HG02938 (cell line): ENCODE data around the gene RFNG.

Experiments
- ATAC-seq: cut with Tn5 transposase; IDR thresholded peaks from one replicate; pipeline ENCODE4 v1.9.1; 2021; ENCODE audit warnings: mild to moderate bottlenecking, moderate library complexity; ENCODE audit not compliant: unreplicated experiment

Gene RFNG

DNA sequence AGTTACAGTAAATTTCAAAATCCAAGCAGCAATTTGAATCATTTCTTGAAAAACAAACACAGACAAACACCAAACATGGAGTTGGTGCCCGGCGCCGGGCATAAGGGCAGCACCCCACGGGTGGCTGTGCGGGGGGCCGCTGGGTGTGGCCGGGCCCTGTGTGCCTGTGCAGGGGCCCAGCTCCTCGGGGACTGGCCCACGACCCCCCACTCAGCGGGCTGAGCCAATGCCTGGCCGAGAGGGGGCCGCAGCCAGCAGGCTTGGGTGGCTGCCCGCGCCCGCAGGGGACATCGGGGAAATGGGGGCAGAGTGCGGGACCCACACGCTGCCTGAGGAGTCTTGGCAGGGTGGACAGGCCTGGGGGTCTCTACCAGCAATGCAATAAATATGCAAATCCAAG, 26.8 kb upstream of the RFNG start:
- no peak for ATAC-seq

DNA sequence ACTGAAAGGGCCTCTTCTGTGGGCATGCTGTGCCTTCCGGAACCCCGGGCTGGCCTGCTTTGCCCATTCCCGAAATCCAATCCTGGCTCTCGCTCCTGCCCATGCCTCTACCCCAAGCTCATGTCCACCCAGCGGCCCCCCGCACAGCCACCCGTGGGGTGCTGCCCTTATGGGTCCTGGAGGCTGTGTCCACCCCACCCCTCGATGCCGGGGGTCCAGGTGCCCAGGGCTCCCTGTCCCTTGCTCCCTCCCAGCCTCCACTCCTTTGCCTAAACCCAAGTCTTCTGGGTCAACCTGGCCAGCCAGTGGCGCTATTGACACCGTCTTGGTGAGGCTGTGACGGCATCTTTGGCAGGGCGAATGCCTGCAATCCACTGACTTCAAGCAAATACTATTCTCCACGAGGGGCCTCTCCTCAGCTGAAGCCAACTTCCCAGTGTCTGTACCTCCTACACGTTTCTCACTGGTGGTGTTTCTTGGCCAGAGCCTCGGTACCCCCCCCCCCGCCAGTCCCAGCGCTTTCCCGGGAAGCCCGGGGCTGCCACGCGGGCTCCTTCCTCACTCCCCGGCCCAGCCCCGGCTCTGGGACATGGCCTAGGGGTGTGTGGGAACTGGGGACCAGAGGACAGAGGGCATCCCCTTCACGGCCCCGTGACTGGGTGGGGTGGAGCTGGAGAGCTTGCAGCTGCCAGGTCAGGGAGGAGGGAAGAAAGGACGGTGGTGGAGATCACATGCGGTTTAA, 26.2 kb upstream of the RFNG start:
- ATAC-seq: no peak

DNA sequence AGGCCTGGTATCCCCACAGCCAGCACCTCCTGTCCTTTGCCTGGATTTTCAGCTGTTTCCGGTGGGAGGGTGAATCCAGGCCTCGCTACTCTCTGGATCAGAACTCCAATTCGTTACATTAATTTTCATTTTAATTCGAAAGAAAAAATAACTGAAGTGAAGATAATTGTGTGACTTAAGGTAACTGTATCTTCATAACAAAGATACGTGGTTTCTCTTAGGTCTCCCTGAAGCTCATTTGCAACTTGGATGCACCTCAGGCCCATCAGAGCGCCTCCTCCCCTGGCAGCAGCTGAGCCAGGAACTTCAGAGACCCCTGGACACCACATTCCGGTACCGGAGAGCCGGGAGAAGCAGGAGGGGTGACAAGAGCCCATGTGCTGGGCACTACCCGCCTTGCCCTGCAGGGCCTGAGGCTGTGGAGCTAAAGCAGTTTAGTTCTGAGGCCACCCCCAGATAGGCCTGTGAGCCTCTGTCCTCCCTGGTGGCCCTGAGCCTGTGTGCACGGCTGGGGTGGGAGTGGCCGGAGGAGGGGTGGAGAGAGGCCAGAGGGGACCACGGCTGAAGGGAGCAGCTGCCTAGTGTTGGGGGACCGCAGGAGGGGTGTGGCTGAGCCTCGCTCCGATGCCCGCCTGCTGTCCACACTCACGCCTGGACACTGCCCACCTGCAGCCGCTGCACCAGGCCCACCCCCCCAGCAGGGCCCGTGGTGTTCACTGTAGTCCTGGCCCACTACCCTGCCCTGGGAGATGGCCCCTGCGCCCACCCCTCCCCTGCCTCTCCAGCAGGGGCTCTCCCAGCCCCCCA, 25.4 kb upstream of the RFNG start:
- ATAC-seq: no peak

DNA sequence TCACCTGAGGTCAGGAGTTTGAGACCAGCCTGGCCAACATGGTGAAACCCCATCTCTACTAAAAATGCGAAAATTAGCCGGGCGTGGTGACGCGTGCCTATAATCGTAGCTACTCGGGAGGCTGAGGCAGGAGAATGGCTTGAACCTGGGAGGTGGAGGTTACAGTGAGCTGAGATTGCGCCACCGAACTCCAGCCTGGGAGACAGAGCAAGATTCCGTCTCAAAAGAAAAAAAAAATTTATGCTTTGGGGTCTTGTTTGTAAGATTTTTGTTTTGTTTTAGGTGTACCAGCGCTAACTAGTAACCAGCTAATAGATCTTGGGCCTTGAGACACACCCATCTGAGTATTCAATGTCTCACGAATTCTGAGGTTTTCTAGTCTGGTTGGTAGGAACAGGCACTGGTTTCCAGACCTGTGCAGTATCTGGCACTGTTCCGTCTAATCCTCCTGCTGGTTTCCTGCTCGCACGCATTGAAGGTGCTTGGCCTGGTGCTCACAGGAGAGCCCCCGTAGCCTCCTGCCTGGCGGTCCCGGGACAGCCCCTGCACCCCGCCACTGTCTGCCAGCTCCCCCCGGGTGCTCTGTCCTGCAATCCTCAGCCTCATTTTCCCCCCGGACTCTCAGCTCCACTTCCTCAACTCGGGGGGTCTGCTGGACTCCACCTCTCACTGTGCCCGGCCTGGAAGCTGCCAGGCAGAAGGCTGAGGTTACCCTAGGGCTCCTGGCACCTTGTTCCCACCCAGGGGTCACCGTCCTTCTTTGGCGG, 24.6 kb upstream of the RFNG start:
- ATAC-seq: no peak

- ATAC-seq: no peak
Observed at GRCh38 chr17:82073446-82073845, 21.8 kb upstream of the RFNG start.

DNA sequence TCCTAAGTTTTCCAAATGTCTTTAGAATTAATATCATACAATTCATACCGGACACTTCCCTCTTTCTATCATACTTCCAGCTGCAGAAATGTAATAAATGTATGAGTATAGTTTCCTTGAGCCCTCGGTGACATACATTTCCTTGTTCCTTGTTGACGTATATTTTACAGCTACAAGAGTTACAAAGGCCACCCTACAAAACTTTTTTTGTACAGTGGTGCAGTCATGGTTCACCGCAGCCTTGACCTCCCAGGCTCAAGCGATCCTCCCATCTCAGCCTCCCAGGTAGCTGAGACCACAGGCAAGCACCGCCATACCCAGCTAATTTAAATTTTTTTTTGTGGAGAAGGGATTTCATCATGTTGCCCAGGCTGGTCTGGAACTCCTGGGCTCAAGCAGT, 21.2 kb upstream of the RFNG start:
- ATAC-seq: no peak

GRCh38 chr17:82070611-82071010, 19.0 kb upstream of the RFNG start:
- ATAC-seq: no peak

DNA sequence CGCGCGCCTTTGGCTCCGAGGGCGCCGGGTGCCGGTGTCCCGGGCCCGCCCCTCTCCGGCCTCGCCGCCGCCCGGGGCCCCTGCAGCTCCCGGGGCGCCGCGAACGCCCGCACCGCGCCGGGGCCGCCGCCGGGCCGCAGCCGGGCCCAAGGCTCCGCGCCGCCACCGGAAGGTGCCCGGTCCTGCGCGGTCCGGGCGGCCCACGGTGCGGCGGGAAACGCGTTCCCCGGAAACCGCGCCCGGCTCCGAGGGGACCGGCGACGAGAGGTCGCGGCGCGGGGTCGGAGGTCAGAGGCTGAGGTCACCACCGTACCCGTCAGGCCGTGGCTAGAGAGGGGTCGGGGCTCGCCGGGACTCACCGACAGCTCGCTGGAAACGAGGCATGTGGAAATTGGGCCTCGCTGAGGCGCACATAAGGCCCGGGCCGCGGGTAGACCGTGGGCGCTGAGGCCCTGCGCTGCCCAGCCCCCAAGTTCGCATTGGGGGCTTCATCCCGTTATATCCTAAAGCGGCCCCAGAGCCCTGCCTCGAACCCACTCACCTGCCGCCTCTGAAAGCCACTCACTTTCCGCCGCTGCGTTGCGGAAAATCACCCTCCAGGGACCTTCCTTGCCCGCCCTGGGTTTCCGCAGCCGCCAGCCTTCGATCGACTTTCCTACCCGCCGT, 14.2 kb upstream of the RFNG start, which contains the start of gene DUS1L:
Gene DUS1L, minus strand, starts transcription at position 167 of the 666 bp plus-strand sequence. CDS start 745 bp downstream, outside the sequence.
- no peak for ATAC-seq

DNA sequence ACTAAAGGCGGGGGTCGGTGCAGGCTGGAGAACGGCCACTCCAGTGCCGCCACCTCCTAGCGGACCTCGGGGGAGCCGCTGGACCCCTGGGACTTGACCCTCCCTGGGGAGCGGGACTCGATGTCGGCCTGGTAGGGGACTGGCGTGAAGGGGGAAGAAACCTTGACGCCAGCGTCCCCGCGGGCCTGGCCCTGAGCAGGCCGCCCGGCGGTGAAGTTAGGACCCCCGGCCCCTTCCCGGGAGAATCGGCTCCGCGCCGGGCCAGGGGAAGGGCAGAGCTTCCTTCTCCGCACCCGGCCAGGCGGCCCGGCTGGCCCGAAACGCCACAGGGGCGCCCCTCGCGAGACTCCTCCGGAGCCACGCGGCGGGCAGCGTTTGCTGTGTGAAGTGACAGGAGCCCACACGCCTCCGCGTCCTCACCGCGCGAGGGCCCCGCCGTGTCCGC, 13.6 kb upstream of the RFNG start:
- ATAC-seq: no peak

GRCh38 chr17:82064433-82065192, 13.0 kb upstream of the RFNG start:
- no peak for ATAC-seq

DNA sequence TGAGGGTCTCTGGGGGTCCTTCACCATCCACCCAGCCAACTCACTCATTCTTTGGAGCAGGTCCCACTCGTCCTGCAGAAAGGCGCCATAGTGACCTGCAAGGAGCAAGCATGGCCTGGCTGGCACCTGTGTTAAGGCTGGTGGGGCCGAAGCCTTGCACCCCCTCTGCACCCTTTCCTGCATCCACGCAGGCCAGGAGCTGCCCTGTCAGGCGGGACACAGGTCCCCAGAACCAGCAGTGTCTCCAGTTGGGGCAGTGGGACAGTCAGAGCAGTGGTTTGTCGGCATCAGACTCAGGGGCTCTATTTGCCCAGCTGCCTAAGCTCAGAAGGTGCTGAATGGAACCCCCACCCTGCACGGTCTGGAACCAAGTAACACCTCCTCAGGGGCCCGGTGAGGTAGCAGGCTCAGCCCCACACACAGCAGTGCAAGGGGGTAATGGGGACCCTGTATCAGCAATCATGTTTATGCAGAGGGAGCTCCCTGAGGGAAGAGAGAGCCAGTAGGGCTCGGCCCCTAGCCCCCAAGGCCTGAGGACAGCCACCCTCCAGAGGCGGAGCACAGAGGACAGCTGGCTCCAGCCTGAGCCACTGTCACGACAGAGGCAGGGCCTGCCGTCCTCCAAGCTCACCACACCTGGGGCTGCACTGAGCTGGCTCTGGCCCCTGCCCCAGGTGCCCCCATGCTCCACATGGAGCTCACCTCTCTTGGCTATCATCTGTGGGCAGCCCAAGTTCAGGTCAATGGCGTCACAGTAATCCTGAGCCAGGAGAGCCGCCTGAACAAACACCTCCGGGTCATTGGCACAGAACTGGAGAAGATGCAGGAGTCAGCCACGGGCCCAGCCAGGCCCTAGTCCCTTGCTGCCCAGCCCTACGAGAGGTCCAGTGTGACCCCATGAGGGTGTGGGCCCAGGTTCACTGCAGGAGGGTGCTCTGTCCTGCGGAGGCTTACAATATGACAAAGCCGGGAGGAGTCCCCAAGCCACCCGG, 12.1 kb upstream of the RFNG start:
- no peak for ATAC-seq

- ATAC-seq: no peak
Observed at GRCh38 chr17:82062984-82063368, 11.4 kb upstream of the RFNG start.

DNA sequence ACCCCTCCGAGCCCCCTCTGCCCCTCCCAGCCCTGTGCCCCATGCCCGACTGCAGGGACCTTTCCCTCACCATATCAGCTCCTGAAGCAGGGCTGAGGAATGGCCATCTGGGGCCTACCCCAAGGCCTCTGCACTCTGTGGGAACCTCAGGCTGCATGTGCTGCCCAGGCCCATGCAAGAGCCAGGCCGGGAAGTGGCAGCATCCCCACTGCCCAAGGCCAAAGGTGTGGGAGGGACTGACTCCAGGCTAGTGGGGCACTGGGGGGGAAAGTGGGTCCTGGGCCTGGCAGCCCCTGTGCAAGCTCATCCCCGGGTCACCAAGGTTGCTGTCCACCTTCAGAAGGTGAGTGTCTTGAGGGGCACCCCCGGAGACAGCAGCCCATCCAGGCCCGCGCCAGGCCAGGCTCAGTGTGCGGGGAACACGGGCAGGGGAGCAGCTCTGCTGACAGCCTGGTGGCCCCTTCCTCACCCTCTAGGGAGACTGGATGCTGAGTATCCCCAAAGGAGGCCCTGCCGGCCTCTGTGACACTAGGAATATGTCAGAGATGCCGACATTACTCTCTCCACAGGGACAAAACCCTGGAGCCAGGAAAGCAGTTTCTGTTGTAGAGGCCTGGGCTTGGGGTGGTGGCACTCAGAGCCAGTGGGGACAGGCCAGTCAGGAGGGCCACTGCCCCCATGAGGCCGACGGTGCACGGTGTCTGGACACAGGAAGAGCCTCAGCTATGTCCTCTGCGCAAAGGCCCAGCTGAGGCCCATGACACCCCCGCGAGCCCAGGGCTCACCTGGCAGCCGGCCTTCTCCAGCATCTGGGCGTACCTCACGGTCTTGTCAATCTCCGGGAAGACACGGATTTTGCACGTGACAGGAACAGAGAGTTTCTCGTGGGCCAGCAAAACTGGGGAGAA, 10.7 kb upstream of the RFNG start:
- ATAC-seq: no peak

GRCh38 chr17:82061047-82061925, 9.7 kb upstream of the RFNG start:
- ATAC-seq: no peak

DNA sequence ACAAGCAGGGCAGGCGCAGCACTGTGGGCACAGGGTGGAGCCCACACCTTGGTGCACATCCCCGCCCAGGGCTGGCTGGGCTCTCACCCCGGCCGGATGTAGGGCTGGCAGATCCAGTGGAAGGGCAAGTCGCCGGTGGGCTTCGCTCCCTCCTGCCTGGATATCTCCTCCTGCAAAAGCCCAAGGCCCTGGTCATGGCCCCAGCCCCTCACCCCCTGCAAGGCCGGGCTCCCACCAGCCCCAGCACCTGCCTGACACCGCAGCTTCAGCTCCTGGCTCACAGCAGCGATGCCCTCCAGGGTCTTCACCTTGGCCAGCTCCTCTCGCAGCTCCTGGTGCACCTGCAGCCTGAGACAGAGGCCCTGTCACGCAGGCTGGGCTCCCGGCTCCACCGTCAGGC, 9.0 kb upstream of the RFNG start:
- ATAC-seq: no peak

GRCh38 chr17:82060001-82060380, 8.4 kb upstream of the RFNG start:
- ATAC-seq: no peak
